Effector memory CD8-positive, alpha-beta T cell (primary cell): Measurements from ENCODE around the gene PPP2R2B.
"Not testable (repeated sequence)": the region's sequence is repeated elsewhere in the genome, so short reads cannot be mapped to it uniquely, and the experiment has no call there.

Source experiments
- ATAC-seq: fragments of 150-1000 bp; cut with Tn5 transposase; replicated peaks from 2 replicates; pipeline ENCODE4 v1.10.0; 2021; ENCODE audit warnings: mild to moderate bottlenecking, moderate library complexity
- DNase-seq, 3 experiments: peaks; one replicate each; pipeline ENCODE4 v3.0.0; 2021
- H3K27ac Mint-ChIP-seq, 2 donors: one replicate each; pipeline ENCODE4 v1.8.0; 2022; ENCODE audit warnings: mild to moderate bottlenecking in 2 of 2, mixed read lengths in 2 of 2, moderate library complexity in 2 of 2
- H3K27me3 Mint-ChIP-seq, 2 donors: one replicate each; pipeline ENCODE4 v1.8.0; 2022; ENCODE audit warnings: mixed read lengths in 2 of 2
- H3K36me3 Mint-ChIP-seq: one replicate; pipeline ENCODE4 v1.8.0; 2022; ENCODE audit warnings: mild to moderate bottlenecking, moderate library complexity, mixed read lengths; ENCODE audit not compliant: insufficient read depth
- H3K4me1 Mint-ChIP-seq, 2 donors: one replicate each; pipeline ENCODE4 v1.8.0; 2022; ENCODE audit warnings: low read depth in 2 of 2, mixed read lengths in 2 of 2
- H3K4me3 Mint-ChIP-seq, 2 donors: one replicate each; pipeline ENCODE4 v1.8.0; 2022; ENCODE audit warnings: mild to moderate bottlenecking in 2 of 2, mixed read lengths in 2 of 2, moderate library complexity in 2 of 2
- H3K9me3 Mint-ChIP-seq, 2 donors: one replicate each; pipeline ENCODE4 v1.8.0; 2022; ENCODE audit warnings: mixed read lengths in 2 of 2

PPP2R2B gene

GRCh38 chr5:146582051-146582596 is 296.4 kb downstream of the PPP2R2B start:
- Mint-ChIP-seq H3K27ac (no peak overlapping the region), H3K36me3 (no peaks in the 10 kb centered on the region), H3K9me3 (peaks cover 0 to 9% of the 10 kb centered on the region in 2 donors), H3K4me1 (no peaks in the 10 kb centered on the region), H3K27me3 (peaks cover 0 to 7% of the 10 kb centered on the region in 2 donors), H3K4me3 (no peak overlapping the region)
- ATAC-seq (no peak), DNase-seq (no peak)

GRCh38 chr5:146580237-146580636 is 298.3 kb downstream of the PPP2R2B start:
- peaks cover 0 to 25% of the 10 kb centered on the region in 2 donors for H3K9me3 Mint-ChIP-seq
- DNase-seq (no peak), ATAC-seq (no peak)
- H3K4me3 Mint-ChIP-seq = no peak overlapping the region
- H3K27ac Mint-ChIP-seq = no peak overlapping the region
- peaks cover 2% of the 10 kb centered on the region for H3K36me3 Mint-ChIP-seq
- H3K4me1 Mint-ChIP-seq = no peaks in the 10 kb centered on the region
- H3K27me3 Mint-ChIP-seq = peaks cover 7 to 12% of the 10 kb centered on the region in 2 donors

DNA sequence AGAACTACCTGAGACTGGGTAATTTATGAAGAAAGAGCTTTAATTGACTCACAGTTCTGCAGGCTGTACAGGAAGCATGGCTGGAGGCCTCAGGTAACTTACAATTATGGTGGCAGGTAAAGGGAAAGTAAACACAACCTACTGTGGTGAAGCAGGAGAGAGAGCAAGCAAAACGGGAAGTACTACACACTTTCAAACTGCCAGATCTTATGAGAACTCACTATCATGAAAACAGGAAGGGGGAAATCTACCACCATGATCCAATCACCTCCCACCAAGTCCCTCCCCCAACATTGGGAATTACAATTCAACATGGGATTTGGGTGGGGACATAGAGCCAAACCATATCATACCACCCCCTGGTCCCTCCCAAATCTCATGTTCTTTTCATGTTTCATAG is 303.8 kb downstream of the PPP2R2B start:
- Mint-ChIP-seq H3K4me3 (no peak overlapping the region), H3K4me1 (no peaks in the 10 kb centered on the region), H3K36me3 (peaks cover 2% of the 10 kb centered on the region), H3K27ac (no peak overlapping the region), H3K9me3 (peaks cover 0 to 25% of the 10 kb centered on the region in 2 donors), H3K27me3 (peaks cover 16 to 18% of the 10 kb centered on the region in 2 donors)
- no peak for DNase-seq
- no peak for ATAC-seq

GRCh38 chr5:146568161-146568560 is 310.4 kb downstream of the PPP2R2B start:
- Mint-ChIP-seq H3K9me3 (no peaks in the 10 kb centered on the region), H3K27me3 (peaks cover under 1 to 6% of the 10 kb centered on the region in 2 donors), H3K4me3 (no peak overlapping the region), H3K36me3 (no peaks in the 10 kb centered on the region), H3K27ac (no peak overlapping the region), H3K4me1 (peaks cover 4 to 5% of the 10 kb centered on the region in 2 donors)
- ATAC-seq (no peak), DNase-seq (no peak)

DNA sequence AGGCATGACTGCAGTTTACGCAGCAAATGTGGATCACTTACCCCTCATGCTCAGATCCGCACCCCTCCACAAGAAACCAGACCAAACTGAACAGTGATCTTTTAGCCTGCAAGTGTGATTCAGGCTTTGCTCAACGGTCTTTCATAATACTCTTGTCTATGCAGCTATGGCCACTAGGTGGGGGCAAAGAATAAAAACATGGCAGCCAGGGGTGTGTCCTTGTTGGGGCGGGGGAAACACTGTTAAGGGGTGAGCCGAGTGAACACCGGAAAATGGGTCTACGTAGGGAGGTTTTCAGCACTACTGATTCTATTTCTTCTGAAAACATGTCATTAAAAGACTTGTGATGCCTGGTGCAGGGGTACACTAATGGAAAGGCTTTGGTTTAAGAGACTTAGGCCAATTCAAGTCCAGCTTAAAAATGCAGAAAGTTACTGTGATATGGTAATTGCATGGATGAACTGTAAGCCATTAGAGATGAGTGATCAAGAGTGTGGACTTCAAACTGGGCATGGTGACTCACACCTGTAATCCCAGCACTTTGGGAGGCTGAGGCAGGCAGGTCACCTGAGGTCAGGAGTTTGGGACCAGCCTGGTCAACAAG is 312.7 kb downstream of the PPP2R2B start:
- H3K27ac Mint-ChIP-seq = no peak overlapping the region
- no peaks in the 10 kb centered on the region for H3K36me3 Mint-ChIP-seq
- H3K4me3 Mint-ChIP-seq = peak overlapping the region in 1 of 2 donors; percentile 13
- no peaks in the 10 kb centered on the region for H3K9me3 Mint-ChIP-seq
- ATAC-seq (peak; percentile 99), DNase-seq (peak; percentile 45 to 63 (median 46))
- peaks cover 4 to 5% of the 10 kb centered on the region in 2 donors for H3K4me1 Mint-ChIP-seq
- peaks cover 0 to under 1% of the 10 kb centered on the region in 2 donors for H3K27me3 Mint-ChIP-seq

DNA sequence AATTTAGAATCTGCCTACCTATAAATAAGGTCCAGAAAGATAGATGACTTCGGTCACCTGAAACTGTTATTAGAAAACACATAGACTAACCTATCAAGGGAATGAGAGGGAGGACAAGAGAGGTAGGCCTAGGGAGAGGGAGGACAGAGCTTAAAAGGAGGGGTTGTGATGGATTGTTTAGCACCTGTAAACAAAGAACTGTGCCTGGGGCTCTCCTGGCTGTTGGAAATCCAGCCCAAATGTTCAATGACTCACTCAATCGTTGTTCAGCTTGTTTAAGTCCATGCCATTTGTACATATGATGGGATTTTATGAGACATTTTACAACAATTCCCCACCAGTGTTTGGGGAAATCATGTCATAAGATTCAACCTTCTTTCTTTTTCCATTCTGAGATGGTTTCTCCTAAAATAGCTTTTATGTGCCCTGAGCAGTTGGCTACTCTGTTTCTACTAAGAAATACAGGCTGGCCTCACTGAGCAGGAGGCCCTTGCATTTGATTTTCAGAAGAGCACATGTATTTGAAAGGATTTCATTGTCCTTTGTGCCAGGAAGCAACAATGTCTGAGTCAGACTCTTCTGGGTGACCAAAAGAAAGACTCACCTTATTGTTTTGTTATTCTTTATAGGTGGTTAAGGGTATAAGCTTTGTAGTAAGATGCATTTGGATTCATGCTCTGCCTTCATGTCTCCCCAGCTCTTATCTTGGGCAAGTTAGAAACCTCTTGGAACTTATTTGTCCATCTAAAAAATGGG is 314.4 kb downstream of the PPP2R2B start:
- Mint-ChIP-seq H3K27me3 (peaks cover 10 to 12% of the 10 kb centered on the region in 2 donors), H3K4me1 (peaks cover 4 to 5% of the 10 kb centered on the region in 2 donors), H3K9me3 (no peaks in the 10 kb centered on the region), H3K4me3 (no peak overlapping the region), H3K36me3 (no peaks in the 10 kb centered on the region), H3K27ac (no peak overlapping the region)
- no peak for DNase-seq
- no peak for ATAC-seq

- Mint-ChIP-seq H3K9me3 (no peaks in the 10 kb centered on the region), H3K27ac (no peak overlapping the region), H3K4me3 (no peak overlapping the region), H3K27me3 (peaks cover 10 to 12% of the 10 kb centered on the region in 2 donors), H3K36me3 (no peaks in the 10 kb centered on the region), H3K4me1 (peaks cover 4 to 5% of the 10 kb centered on the region in 2 donors)
- no peak for ATAC-seq
- DNase-seq = no peak
Measured at GRCh38 chr5:146562461-146562860, 316.1 kb downstream of the PPP2R2B start.

DNA sequence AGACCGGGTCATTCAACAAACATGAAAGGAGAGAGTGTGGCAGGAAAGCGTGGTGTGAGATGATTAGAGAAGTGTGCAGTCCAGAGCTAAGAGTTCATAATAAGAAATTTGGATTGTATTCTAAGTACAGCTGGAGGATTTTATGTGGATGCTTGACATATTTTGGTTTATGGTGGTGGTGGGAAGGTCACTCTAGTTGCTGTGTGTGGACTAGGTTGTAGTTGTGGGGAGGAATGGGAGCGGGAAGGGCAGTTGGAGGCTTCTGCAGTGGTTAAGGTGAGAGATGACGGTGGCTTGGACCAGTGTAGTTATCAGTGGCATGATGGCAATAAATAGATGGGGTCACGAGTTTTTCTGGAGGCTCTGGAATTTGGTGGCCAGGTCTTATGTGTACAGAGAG is 316.8 kb downstream of the PPP2R2B start:
- Mint-ChIP-seq H3K4me1 (peaks cover 4 to 5% of the 10 kb centered on the region in 2 donors), H3K27ac (no peak overlapping the region), H3K9me3 (no peaks in the 10 kb centered on the region), H3K4me3 (no peak overlapping the region), H3K36me3 (no peaks in the 10 kb centered on the region), H3K27me3 (peaks cover 13 to 15% of the 10 kb centered on the region in 2 donors)
- ATAC-seq (no peak), DNase-seq (no peak)

DNA sequence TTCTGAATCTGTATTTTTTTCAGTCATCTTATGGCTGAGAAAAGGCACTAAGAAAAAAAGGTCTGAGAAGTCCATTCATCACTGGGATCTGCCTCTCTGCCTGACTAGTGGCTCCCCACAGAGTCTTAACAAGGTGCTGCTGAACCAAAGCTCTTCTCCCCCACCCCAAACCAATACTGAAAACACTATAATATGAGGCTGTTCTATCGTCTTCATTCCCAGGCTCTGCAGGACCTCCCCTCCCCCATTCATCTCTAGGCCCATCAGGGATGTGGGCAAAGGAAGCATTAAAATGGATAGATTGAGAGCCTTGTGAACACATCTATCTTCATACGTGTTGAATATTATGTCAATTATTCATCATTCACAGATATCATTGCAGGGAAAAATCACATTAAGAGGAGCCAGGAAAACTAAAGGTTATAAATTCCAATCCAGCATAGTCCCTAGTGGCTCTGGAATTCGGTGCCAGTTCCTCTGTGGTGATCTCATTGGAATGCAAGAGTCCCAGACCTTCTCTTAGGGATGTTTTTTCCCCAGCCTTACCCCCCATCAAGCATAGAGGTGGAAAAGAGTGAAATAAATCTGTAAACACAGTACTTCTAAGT is 318.2 kb downstream of the PPP2R2B start:
- peaks cover 19 to 22% of the 10 kb centered on the region in 2 donors for H3K27me3 Mint-ChIP-seq
- no peaks in the 10 kb centered on the region for H3K36me3 Mint-ChIP-seq
- no peaks in the 10 kb centered on the region for H3K9me3 Mint-ChIP-seq
- no peak overlapping the region for H3K4me3 Mint-ChIP-seq
- no peaks in the 10 kb centered on the region for H3K4me1 Mint-ChIP-seq
- no peak for ATAC-seq
- H3K27ac Mint-ChIP-seq = no peak overlapping the region
- DNase-seq = no peak

- ATAC-seq, H3K9me3 Mint-ChIP-seq, H3K4me1 Mint-ChIP-seq, H3K27ac Mint-ChIP-seq, H3K4me3 Mint-ChIP-seq, DNase-seq, H3K36me3 Mint-ChIP-seq: not testable (repeated sequence)
- H3K27me3 Mint-ChIP-seq = peaks cover 19 to 38% of the 10 kb centered on the region in 2 donors
Measured at GRCh38 chr5:146556884-146557283, 321.7 kb downstream of the PPP2R2B start.

DNA sequence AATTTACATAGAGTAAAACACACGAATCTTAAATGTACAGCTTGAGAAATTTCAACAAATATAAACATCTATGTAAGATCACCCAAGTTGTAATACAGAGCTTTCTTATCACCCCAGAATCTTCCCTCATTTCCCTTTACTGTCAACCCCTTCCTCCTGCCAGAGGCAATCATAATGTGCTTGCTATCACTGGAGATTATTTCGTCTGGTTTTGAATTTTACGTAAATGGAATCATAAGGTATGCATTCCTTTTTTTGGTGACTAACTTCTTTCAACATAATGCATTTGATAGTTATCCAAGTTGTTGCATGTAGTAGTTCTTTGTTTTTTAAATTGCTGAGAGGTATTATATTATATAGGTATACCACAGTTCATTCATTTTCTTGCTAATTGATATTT is 325.1 kb downstream of the PPP2R2B start:
- no peak overlapping the region for H3K4me3 Mint-ChIP-seq
- H3K27me3 Mint-ChIP-seq = peaks cover 32 to 42% of the 10 kb centered on the region in 2 donors
- ATAC-seq (no peak), DNase-seq (no peak)
- H3K9me3 Mint-ChIP-seq = no peaks in the 10 kb centered on the region
- no peaks in the 10 kb centered on the region for H3K36me3 Mint-ChIP-seq
- H3K27ac Mint-ChIP-seq = no peak overlapping the region
- H3K4me1 Mint-ChIP-seq = peaks cover 0 to 2% of the 10 kb centered on the region in 2 donors

- ATAC-seq (no peak), DNase-seq (no peak)
- H3K27me3 Mint-ChIP-seq = peaks cover 25 to 32% of the 10 kb centered on the region in 2 donors
- no peaks in the 10 kb centered on the region for H3K9me3 Mint-ChIP-seq
- H3K36me3 Mint-ChIP-seq = no peaks in the 10 kb centered on the region
- peaks cover 0 to 2% of the 10 kb centered on the region in 2 donors for H3K4me1 Mint-ChIP-seq
- no peak overlapping the region for H3K4me3 Mint-ChIP-seq
- no peak overlapping the region for H3K27ac Mint-ChIP-seq
Measured at GRCh38 chr5:146549615-146550014, 328.9 kb downstream of the PPP2R2B start.

DNA sequence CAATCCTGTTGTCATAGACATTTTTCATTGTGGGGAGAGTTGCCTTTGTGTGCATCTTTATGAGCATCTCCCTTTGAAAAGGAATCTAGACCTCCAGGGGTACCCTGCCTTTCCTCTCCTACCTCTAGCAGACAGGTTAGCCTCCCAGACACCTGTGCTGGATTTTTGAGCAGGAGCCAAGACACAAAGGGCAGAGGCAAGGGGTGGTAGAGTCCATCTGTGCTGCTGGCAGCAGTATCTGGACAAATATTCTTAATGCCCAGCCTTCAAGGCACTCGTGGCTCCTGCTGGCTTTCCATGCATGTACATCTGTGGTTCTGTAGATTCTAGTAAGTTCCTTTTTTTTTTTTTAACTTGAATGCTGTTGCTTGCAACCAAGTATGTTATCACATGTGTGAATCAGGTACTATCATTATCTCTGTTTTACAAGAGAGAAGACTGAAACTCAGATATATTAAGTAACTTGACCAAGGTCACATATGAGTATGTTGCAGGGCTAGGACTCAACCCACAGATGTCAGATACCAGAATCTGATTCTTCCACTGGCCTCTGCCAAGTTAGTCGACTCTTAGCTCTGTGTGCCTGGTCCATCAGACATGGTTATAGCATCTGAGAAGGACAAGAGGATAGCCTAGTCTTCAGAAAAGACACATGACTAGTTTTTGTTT is 329.6 kb downstream of the PPP2R2B start:
- ATAC-seq (no peak), DNase-seq (no peak)
- Mint-ChIP-seq H3K4me1 (peaks cover 0 to 2% of the 10 kb centered on the region in 2 donors), H3K9me3 (no peaks in the 10 kb centered on the region), H3K36me3 (no peaks in the 10 kb centered on the region), H3K27me3 (peaks cover 25 to 26% of the 10 kb centered on the region in 2 donors), H3K27ac (no peak overlapping the region), H3K4me3 (no peak overlapping the region)
